HL-60/S4 treated with retinoic acid at 250 ng/mL for 4 days and 3 days (cell line): ENCODE results near the gene LIPT2.
"Not testable (repeated sequence)": the region's sequence is repeated elsewhere in the genome, so short reads cannot be mapped to it uniquely, and the experiment has no call there.

Source experiments
- in situ Hi-C: fragments of 300-500 bp; cut with MboI; formaldehyde crosslinking; loops from 2 replicates; pipeline ENCODE4 v1.7.0; 2022; ENCODE audit warnings: low sequenced_read_pairs

The LIPT2 gene

GRCh38 chr11:74492974-74493790 is at the start of gene LIPT2:
TSS of gene LIPT2 (minus strand) at chr11:74493724. CDS start at chr11:74493703, 21 bp downstream.
- in situ Hi-C loops = no loop called here

- in situ Hi-C loops = no loop called here
Observed at GRCh38 chr11:74541466-74541865, 47.9 kb upstream of the LIPT2 start.

GRCh38 chr11:74540270-74540669 is 46.7 kb upstream of the LIPT2 start:
- in situ Hi-C loops = no loop called here

- in situ Hi-C loops = no loop called here
Observed at GRCh38 chr11:74538680-74539079, 45.2 kb upstream of the LIPT2 start.

GRCh38 chr11:74535371-74536160 is 42.0 kb upstream of the LIPT2 start:
- in situ Hi-C loops = no loop called here

GRCh38 chr11:74534946-74535275 is 41.4 kb upstream of the LIPT2 start:
- in situ Hi-C loops = not testable (repeated sequence)

- in situ Hi-C loops = no loop called here
Observed at GRCh38 chr11:74534216-74534945, 40.9 kb upstream of the LIPT2 start.

- in situ Hi-C loops = no loop called here
Observed at GRCh38 chr11:74533421-74533820, 39.9 kb upstream of the LIPT2 start.

GRCh38 chr11:74532501-74533246 is 39.1 kb upstream of the LIPT2 start:
- in situ Hi-C loops = no loop called here

GRCh38 chr11:74524978-74525377 is 31.5 kb upstream of the LIPT2 start:
- in situ Hi-C loops = no loop called here

GRCh38 chr11:74524501-74524900 is 31.0 kb upstream of the LIPT2 start:
- in situ Hi-C loops = no loop called here

- in situ Hi-C loops = no loop called here
Observed at GRCh38 chr11:74522776-74523175, 29.3 kb upstream of the LIPT2 start.

- in situ Hi-C loops = no loop called here
Observed at GRCh38 chr11:74521666-74522252, 28.2 kb upstream of the LIPT2 start.

- in situ Hi-C loops = no loop called here
Observed at GRCh38 chr11:74520927-74521665, 27.6 kb upstream of the LIPT2 start.

GRCh38 chr11:74520316-74520715 is 26.8 kb upstream of the LIPT2 start:
- in situ Hi-C loops = no loop called here

- in situ Hi-C loops = no loop called here
Observed at GRCh38 chr11:74519710-74520109, 26.2 kb upstream of the LIPT2 start.

- in situ Hi-C loops = not testable (repeated sequence)
Observed at GRCh38 chr11:74517592-74517991, 24.1 kb upstream of the LIPT2 start.

GRCh38 chr11:74507582-74507981 is 14.1 kb upstream of the LIPT2 start:
- in situ Hi-C loops = no loop called here

- in situ Hi-C loops = no loop called here
Observed at GRCh38 chr11:74506823-74507222, 13.3 kb upstream of the LIPT2 start.

- in situ Hi-C loops = no loop called here
Observed at GRCh38 chr11:74505911-74506310, 12.4 kb upstream of the LIPT2 start.
